GM19043 (cell line): Measurements from ENCODE around the gene TM9SF3.

Source experiments
- ATAC-seq: cut with Tn5 transposase; IDR thresholded peaks from one replicate; pipeline ENCODE4 v1.9.1; 2021; ENCODE audit warnings: low read depth; ENCODE audit not compliant: unreplicated experiment

Gene TM9SF3

GRCh38 chr10:96513305-96513697 lies 73.5 kb downstream of the TM9SF3 start:
- ATAC-seq: peak; percentile 37

- no peak for ATAC-seq
Measured at GRCh38 chr10:96512524-96513304, 74.1 kb downstream of the TM9SF3 start.

DNA sequence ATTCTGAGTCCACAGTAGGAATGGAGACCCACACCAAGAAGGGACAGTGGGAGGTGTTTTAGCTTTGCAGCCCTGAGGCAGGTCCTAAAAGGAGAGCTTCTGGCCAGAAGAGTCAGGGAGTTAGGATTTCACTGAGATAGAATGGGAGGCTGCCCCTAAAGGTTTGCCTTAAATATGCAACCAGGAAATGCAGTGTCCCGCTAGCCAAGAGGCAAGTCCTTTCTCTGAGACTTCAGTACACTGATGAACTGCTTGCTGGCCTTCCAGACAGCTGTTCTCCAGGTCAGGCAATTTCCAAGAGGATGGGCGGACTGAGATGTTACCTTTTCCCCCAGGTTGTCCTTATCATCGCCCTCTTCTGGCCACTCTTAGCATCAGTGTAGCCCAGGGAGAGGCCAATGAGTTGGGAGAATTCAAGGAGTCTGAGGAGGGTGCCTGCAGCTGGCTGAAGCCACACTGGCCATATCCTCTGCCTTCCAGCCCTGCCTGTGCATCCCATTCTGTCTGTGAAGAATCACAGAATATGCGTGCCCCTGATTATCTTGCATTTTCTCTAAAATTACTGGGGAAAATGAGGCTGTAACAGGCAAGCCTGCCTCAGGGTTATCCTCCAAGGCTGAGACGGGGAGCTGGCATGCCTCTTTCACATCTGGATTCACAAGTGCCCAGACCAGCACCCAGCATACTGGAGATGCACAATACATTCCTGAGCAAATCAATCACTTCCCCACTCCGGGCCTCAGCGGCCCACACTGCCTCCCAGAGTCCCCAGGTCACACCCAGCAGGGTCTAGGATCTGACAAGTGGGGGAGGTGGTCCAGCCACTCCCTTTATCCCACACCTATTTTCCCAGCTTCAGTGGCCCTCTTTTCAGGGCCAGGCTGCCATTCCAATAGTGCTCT lies 75.5 kb downstream of the TM9SF3 start:
- no peak for ATAC-seq

DNA sequence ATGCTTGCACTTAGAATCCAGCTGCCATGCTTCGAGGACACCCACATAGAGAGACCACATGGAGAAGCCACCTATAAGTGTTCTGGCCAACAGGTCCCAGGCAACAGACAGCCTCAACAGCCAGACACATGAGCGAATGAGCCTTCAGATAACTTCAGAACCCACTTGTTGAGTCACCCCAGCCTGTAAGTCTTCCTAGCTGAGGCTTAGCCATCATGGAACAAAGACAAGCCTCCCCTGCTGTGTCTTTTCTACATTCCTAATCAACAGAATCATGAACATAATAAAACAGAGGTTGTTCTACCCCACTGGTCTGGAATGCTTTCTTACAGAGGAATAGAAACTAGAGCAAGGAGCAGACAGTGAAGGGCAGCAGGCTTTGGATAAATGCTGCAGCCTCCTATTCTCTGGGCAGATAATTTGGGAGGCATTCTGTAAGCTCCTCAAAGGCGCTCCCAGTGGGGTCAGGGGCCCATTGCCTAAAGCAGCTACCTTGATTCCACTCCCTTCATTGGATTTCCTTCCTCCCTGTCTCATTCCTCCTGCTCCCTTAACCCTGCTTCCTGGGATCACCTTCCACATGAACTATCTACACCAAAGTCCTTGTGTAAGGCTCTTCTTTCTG lies 77.7 kb downstream of the TM9SF3 start:
- no peak for ATAC-seq

DNA sequence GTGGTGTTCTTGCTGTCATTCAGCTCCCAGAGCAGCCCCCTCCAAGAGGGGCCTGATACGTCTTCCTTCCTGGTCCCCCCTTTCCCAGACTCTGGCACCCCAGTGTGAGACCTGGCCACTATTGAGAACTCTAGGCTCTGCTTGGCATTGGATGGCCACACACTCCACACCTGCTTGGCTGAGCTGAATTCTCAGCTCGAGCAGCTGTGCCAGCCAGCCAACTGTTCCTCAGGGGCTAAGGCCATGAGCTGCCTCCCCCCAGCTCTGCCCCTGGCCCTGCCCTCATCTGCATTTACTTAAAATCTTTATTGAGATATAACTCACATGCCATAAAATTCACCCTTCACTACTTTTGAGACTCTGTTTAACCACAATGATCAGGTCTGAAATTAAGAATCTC lies 79.8 kb downstream of the TM9SF3 start:
- no peak for ATAC-seq

GRCh38 chr10:96505150-96506136 lies 81.4 kb downstream of the TM9SF3 start:
- no peak for ATAC-seq

GRCh38 chr10:96502561-96503282 lies 84.1 kb downstream of the TM9SF3 start:
- ATAC-seq: no peak

GRCh38 chr10:96501985-96502384 lies 84.8 kb downstream of the TM9SF3 start:
- no peak for ATAC-seq

- no peak for ATAC-seq
Measured at GRCh38 chr10:96500519-96500918, 86.3 kb downstream of the TM9SF3 start.

DNA sequence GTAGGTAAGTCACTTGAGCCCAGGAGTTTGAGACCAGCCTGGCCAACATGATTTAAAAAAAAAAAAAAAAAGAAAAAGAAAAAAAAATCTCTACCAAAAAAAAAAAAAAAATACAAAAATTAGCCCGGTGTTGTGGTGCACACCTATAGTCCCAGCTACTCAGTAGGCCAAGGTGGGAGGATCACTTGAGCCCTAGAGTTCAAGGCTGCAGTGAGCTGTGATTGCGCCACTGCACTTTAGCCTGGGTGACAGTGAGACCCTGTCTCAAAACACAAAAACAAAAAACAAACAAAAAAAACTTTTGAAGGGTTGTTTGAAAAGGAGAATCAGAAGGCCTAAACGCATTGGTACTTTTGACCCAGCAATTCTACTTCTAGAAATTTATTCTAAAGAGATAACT lies 86.8 kb downstream of the TM9SF3 start:
- ATAC-seq: no peak

DNA sequence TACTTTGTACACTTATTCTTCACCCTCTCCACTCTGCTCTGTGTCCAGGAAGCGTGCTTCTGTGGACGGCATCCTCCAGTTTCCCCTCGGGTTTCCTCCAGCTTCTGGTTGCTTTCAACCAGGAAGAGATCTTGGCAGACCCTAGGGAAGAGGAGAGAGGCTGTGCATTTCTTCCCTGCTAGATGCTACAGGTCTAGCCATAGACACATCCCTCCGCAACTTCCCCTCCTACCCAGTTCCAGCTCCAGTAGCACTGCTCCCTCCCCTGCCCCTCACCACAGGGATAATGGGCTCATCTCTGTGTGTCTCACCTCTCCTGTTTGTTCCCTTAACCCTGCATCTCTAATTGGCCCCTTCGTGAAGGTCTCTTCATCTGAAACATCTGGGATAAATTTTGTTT lies 89.4 kb downstream of the TM9SF3 start:
- no peak for ATAC-seq

GRCh38 chr10:96496281-96496925 lies 90.4 kb downstream of the TM9SF3 start:
- no peak for ATAC-seq

DNA sequence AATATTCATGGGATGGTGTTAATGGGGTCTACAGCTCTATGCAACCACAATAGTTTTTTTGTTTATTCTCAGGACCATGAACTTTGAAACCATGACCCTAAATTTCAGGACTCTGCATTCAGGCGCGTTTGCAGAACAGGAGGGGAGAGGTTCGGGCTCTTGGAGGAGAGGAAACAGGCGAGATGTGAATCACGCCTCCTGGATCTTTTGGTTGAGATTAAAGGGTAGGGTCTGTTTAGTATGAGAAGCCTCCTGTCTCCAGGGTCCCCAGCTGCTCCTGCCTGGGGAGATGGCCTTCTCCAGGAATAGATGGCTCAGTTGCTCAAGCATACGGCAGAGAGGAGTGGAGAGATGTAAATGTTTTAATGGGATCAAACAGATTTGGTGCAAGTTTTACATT lies 91.3 kb downstream of the TM9SF3 start:
- ATAC-seq: no peak

GRCh38 chr10:96494694-96495093 lies 92.1 kb downstream of the TM9SF3 start:
- ATAC-seq: no peak

DNA sequence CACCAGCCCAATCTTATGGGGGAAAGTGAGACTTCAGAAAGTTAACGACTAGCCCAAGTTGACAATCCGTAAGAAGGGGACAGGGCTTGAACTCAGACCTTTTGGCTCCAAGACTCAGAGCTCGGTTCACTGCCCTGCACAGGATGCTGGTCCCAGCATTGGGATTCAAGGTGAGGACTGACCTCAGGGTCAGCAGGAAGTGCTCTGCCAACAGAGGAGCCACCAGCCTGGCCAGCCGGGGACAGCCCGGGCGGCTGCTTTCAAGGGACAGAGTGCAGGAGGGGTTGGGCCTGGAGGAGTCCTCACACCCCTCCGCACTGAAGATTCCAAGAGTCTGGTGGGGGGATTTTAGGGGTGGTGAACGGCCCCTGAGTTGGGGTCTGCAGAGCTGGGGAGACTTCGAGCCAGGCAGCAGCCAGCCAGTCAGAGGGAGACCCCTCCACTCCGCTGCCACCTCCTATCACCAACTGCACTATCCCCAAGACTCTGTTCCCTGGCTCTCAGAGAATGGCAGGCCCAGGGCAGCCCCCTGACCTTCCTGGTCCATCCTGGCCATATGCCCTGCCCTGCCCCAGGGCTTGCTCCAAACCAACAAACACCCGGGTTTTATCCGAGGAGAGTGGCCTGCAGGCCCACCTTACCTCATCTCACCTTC lies 92.8 kb downstream of the TM9SF3 start:
- no peak for ATAC-seq

DNA sequence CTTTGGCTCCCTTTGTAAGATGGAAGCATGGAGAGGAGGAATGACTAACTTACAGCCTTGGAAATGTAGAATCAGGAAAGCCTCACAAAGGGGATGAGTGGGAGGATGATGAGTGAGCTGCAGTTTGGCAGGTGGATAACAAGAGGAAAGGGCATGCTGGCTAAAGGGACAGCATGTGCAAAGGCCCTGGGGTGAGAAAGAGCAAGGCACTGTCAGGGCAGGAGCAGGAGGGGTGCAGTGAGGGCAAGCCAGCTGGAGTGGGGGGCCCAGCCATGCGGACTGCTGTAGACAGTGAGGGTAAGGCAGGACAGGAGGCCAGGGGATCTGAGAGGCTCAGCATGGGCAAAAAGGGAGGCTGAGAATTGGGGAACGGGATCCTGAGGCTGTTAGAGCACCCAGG lies 93.6 kb downstream of the TM9SF3 start:
- ATAC-seq: no peak

DNA sequence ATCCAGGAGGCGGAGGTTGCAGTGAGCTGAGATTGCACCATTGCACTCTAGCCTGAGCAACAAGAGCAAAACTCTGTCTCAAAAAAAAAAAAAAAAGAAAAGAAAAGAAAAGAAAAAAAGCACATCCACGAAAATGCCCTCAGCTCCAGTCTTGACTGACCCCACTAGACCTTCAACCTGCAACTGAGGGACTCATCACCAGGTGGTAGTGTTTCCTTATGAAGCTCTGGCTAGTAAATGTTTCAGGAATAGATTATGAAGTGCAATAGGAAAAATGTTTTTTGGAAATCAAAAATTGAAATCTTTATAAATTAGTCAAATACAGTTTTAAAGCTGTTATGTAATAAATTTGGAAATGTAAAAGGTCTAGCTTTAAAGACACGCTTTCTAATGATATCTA lies 95.5 kb downstream of the TM9SF3 start:
- no peak for ATAC-seq

DNA sequence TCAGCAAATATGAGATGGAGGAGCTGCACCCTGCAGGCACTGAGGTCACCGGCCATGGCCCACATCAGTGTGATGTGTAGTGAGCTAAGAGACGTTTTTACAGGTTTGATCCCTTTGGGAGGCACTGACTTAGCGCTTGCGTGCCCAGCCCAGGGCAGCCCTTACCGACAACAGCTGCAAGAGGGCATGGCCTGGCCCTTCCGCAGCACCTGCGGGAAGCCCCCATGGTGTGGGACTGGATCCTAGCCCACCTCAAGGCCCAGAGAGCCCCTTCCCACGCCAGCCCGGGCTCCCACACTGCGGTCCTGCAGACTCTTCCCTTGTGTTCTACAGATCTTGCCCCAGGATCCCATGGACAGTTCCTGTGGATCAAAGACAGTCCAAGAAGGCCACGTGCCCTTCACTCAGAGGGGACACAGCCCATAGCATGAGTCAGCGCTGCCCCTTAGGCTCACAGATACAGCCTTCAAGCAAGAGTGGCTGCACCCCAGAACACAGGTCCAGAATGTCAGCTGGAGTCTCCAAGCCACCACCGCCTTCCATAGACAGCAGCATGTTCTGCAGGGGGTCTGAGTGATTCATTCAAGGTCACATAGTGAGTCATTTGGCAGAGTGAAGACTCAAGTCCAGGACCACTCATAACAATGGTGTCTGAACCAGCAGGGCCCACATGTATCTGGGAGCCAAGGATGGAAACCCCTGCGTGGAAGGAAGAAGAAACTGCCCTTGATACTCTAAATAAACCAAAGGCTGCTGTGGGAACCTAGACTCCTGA lies 98.5 kb downstream of the TM9SF3 start:
- ATAC-seq: no peak
